ENCODE measurements around the gene SIGLEC11. TPM values are rescaled to one million over a fixed set of nuclear protein-coding genes. Genes with fewer than 3 reads are reported as not detected.

The SIGLEC11 gene
- total and polyA plus RNA-seq, 2 of the 13 experiments (the other 11 are each of a cell fraction or from before 2014, with no cell fraction given), result not detected

DNA sequence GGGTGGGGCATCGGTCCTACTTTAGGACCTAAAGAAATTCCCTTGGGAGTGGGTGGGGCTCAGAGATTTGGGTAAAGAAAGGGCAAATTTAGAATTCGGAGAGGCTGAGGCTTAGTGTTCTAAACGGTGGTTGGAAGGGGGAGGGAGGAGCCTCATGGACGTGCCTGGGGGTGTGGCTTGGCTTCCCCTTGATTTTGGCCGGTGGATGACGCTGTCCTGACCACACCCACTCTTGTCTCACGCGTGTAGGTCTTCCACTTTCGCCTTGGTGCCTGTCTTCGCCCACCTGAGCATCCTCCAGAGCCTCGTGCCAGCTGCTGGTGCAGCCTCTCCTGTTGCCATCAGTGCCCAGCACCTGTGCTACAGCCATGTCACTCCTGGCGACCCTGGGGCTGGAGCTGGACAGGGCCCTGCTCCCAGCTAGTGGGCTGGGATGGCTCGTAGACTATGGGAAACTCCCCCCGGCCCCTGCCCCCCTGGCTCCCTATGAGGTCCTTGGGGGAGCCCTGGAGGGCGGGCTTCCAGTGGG is 30.4 kb downstream of the SIGLEC11 start:
- DNase-seq (ENCODE audit: low spot score), result no peak
- POLR2A ChIA-PET, result interaction anchor here (0.7 to 3.5 kb wide), 12 partner anchors 8 to 164 kb away, joined by 3 to 22 read pairs (median 8); partner anchors contain the start of genes AKT1S1, AP2A1, PTOV1 and TBC1D17
- Histone ChIP-seq H3K79me2 (ENCODE audit: insufficient read depth, low read length) (peaks cover 29% of the 10 kb centered on the region), H4K20me1 (ENCODE audit: insufficient read depth, low read length) (no peaks in the 10 kb centered on the region), H3K4me2 (ENCODE audit: low read depth, low read length) (peak overlapping the region; percentile 14; the same call in 1 of the 2 replicates), H3K9me3 (ENCODE audit: low read length) (no peaks in the 10 kb centered on the region), H2AFZ (ENCODE audit: low read length) (no peak overlapping the region), H3K27me3 (ENCODE audit: control insufficient read depth in 1 of 2, insufficient read depth in 2 of 2, low read length in 2 of 2) (no peaks in the 10 kb centered on the region; a peak in 1 of 5 replicates), H3K4me1 (ENCODE audit: insufficient read depth, low read length) (peaks cover 27% of the 10 kb centered on the region), H3K9ac (ENCODE audit: insufficient read depth, low read depth, low read length) (no peak overlapping the region), H3K36me3 (replicated peaks in 1 of 2; ENCODE audit: control insufficient read depth in 1 of 2, insufficient read depth in 2 of 2, low read length in 2 of 2) (peaks cover 7 to 16% of the 10 kb centered on the region in 2 experiments; a peak in 4 of 5 replicates), H3K27ac (ENCODE audit: extremely low read length, insufficient read depth, low read length) (no peak overlapping the region), H3K4me3 (replicated peaks in 1 of 3; ENCODE audit: insufficient read depth in 1 of 3, low read depth in 2 of 3, low read length in 3 of 3) (no peak overlapping the region)
- WGBS (ENCODE audit: low lambda C conversion rate), result 91% methylated on average over 11 of the region's 15 CpGs
- CTCF ChIA-PET (ENCODE audit: low intra/inter-chr PET ratio, low total read pairs), result no interaction called here
- no peak for ATAC-seq
- no peak for FAIRE-seq
- TF ChIP-seq ZFY (CRISPR knock-in tag; IDR thresholded peaks at IDR 0.05), result no peak
- no peak for TF ChIP-seq ZNF431 (CRISPR knock-in tag; IDR thresholded peaks at IDR 0.05; ENCODE audit: borderline replicate concordance, low read depth)
- TF ChIP-seq POLR2A (IDR thresholded peaks at IDR 0.05; ENCODE audit: insufficient read depth in 1 of 2, low read depth in 2 of 2, low read length in 2 of 2), result 0 out of 4 replicates have a peak, but pooled peaks of 1 of the 2 experiments have one; percentile 5
- TF ChIP-seq SATB2 (CRISPR knock-in tag; IDR thresholded peaks at IDR 0.05), result no peak
- TF ChIP-seq, protein P1, sequence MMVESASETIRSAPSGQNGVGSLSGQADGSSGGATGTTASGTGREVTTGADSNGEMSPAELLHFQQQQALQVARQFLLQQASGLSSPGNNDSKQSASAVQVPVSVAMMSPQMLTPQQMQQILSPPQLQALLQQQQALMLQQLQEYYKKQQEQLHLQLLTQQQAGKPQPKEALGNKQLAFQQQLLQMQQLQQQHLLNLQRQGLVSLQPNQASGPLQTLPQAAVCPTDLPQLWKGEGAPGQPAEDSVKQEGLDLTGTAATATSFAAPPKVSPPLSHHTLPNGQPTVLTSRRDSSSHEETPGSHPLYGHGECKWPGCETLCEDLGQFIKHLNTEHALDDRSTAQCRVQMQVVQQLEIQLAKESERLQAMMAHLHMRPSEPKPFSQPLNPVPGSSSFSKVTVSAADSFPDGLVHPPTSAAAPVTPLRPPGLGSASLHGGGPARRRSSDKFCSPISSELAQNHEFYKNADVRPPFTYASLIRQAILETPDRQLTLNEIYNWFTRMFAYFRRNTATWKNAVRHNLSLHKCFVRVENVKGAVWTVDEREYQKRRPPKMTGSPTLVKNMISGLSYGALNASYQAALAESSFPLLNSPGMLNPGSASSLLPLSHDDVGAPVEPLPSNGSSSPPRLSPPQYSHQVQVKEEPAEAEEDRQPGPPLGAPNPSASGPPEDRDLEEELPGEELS (CRISPR knock-in tag; IDR thresholded peaks at IDR 0.05), result no peak
- TF ChIP-seq, protein P2, sequence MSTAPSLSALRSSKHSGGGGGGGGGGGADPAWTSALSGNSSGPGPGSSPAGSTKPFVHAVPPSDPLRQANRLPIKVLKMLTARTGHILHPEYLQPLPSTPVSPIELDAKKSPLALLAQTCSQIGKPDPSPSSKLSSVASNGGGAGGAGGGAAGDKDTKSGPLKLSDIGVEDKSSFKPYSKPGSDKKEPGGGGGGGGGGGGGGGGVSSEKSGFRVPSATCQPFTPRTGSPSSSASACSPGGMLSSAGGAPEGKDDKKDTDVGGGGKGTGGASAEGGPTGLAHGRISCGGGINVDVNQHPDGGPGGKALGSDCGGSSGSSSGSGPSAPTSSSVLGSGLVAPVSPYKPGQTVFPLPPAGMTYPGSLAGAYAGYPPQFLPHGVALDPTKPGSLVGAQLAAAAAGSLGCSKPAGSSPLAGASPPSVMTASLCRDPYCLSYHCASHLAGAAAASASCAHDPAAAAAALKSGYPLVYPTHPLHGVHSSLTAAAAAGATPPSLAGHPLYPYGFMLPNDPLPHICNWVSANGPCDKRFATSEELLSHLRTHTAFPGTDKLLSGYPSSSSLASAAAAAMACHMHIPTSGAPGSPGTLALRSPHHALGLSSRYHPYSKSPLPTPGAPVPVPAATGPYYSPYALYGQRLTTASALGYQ (CRISPR knock-in tag; IDR thresholded peaks at IDR 0.05), result no peak
- TF ChIP-seq, protein P3, sequence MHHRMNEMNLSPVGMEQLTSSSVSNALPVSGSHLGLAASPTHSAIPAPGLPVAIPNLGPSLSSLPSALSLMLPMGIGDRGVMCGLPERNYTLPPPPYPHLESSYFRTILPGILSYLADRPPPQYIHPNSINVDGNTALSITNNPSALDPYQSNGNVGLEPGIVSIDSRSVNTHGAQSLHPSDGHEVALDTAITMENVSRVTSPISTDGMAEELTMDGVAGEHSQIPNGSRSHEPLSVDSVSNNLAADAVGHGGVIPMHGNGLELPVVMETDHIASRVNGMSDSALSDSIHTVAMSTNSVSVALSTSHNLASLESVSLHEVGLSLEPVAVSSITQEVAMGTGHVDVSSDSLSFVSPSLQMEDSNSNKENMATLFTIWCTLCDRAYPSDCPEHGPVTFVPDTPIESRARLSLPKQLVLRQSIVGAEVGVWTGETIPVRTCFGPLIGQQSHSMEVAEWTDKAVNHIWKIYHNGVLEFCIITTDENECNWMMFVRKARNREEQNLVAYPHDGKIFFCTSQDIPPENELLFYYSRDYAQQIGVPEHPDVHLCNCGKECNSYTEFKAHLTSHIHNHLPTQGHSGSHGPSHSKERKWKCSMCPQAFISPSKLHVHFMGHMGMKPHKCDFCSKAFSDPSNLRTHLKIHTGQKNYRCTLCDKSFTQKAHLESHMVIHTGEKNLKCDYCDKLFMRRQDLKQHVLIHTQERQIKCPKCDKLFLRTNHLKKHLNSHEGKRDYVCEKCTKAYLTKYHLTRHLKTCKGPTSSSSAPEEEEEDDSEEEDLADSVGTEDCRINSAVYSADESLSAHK (CRISPR knock-in tag; IDR thresholded peaks at IDR 0.05; ENCODE audit: borderline replicate concordance), result no peak
- no peak for TF ChIP-seq ZNF660 (CRISPR knock-in tag; IDR thresholded peaks at IDR 0.05; ENCODE audit: borderline replicate concordance, low read depth)
- TF ChIP-seq HOXA3 (CRISPR knock-in tag; IDR thresholded peaks at IDR 0.05), result no peak
- no peak for TF ChIP-seq NR2F6 (IDR thresholded peaks at IDR 0.05)
- no peak for TF ChIP-seq NR2F6 (CRISPR knock-in tag; IDR thresholded peaks at IDR 0.05)
- no peak for TF ChIP-seq ZNF367 (CRISPR knock-in tag; IDR thresholded peaks at IDR 0.05; ENCODE audit: borderline replicate concordance)
- peak; percentile 36 for TF ChIP-seq AGO2 (optimal IDR thresholded peaks at IDR 0.05; ENCODE audit: low read depth, low read length)
- TF ChIP-seq ZNF253 (CRISPR knock-in tag; IDR thresholded peaks at IDR 0.05; ENCODE audit: borderline replicate concordance), result no peak
- TF ChIP-seq, protein P4, sequence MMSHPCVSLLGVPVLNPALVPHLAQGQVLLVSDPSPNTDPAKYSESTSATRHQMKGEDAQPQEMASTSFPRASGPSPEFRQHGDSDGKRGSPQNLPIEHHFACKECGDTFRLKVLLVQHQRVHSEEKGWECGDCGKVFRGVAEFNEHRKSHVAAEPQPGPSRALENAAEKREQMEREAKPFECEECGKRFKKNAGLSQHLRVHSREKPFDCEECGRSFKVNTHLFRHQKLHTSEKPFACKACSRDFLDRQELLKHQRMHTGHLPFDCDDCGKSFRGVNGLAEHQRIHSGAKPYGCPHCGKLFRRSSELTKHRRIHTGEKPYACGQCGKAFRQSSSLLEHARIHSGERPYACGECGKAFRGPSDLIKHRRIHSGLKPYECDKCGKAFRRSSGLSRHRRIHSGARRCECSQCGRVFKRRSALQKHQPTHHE (CRISPR knock-in tag; IDR thresholded peaks at IDR 0.05; ENCODE audit: borderline replicate concordance), result no peak
- TF ChIP-seq, protein P5, sequence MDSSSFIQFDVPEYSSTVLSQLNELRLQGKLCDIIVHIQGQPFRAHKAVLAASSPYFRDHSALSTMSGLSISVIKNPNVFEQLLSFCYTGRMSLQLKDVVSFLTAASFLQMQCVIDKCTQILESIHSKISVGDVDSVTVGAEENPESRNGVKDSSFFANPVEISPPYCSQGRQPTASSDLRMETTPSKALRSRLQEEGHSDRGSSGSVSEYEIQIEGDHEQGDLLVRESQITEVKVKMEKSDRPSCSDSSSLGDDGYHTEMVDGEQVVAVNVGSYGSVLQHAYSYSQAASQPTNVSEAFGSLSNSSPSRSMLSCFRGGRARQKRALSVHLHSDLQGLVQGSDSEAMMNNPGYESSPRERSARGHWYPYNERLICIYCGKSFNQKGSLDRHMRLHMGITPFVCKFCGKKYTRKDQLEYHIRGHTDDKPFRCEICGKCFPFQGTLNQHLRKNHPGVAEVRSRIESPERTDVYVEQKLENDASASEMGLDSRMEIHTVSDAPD (CRISPR knock-in tag; IDR thresholded peaks at IDR 0.05), result no peak
- in situ Hi-C loops (cut with HindIII; ENCODE audit: extremely low pct_ligation_motif_present, low pct_unique_long_range_greater_than_20kb) (no loop called here), intact Hi-C loops (cut with micrococcal nuclease; ENCODE audit: unreplicated experiment) (no loop called here)
- BruUV-seq (replicated peaks), result no TSS peak
